Activated CD4-positive, alpha-beta T cell treated with anti-CD3 and anti-CD28 coated beads for 1 hour (primary cell): ENCODE results near the gene RNF113B.

Experiments
- DNase-seq: peaks from one replicate; pipeline ENCODE4 v3.0.0-alpha.2; 2020

Gene RNF113B

GRCh38 chr13:98203646-98204326, 26.7 kb upstream of the RNF113B start:
- no peak for DNase-seq

GRCh38 chr13:98201984-98202383, 24.9 kb upstream of the RNF113B start:
- DNase-seq, result no peak

GRCh38 chr13:98201189-98201588, 24.1 kb upstream of the RNF113B start:
- no peak for DNase-seq

- no peak for DNase-seq
Measured at GRCh38 chr13:98200211-98200878, 23.3 kb upstream of the RNF113B start.

GRCh38 chr13:98199480-98199879, 22.4 kb upstream of the RNF113B start:
- no peak for DNase-seq

GRCh38 chr13:98198683-98199082, 21.6 kb upstream of the RNF113B start:
- DNase-seq, result no peak

GRCh38 chr13:98195054-98195791, 18.2 kb upstream of the RNF113B start:
- DNase-seq, result no peak

- DNase-seq, result no peak
Measured at GRCh38 chr13:98192008-98192407, 14.9 kb upstream of the RNF113B start.

- DNase-seq, result no peak
Measured at GRCh38 chr13:98190889-98191444, 13.9 kb upstream of the RNF113B start.

- DNase-seq, result no peak
Measured at GRCh38 chr13:98189841-98190505, 12.9 kb upstream of the RNF113B start.

- DNase-seq, result no peak
Measured at GRCh38 chr13:98188544-98189166, 11.6 kb upstream of the RNF113B start.

GRCh38 chr13:98187965-98188261, 10.8 kb upstream of the RNF113B start:
- DNase-seq, result no peak

- DNase-seq, result no peak
Measured at GRCh38 chr13:98187155-98187964, 10.3 kb upstream of the RNF113B start.

GRCh38 chr13:98184792-98185191, 7.7 kb upstream of the RNF113B start:
- no peak for DNase-seq

GRCh38 chr13:98182589-98182988, 5.5 kb upstream of the RNF113B start:
- no peak for DNase-seq

GRCh38 chr13:98182153-98182552, 5.1 kb upstream of the RNF113B start:
- DNase-seq, result no peak

GRCh38 chr13:98181111-98181815, 4.2 kb upstream of the RNF113B start:
- no peak for DNase-seq

GRCh38 chr13:98180092-98180491, 3.0 kb upstream of the RNF113B start:
- no peak for DNase-seq

- no peak for DNase-seq
Measured at GRCh38 chr13:98175823-98176222, 1.2 kb downstream of the RNF113B start.

GRCh38 chr13:98175043-98175442, 2.0 kb downstream of the RNF113B start:
- DNase-seq, result no peak

GRCh38 chr13:98174307-98174706, 2.8 kb downstream of the RNF113B start:
- DNase-seq, result no peak
